ENCODE data around the gene KYAT1.
A peak's percentile ranks its signal among the peaks of the same experiment; 100 is the strongest.

KYAT1 gene

GRCh38 chr9:128916204-128916603, 34.5 kb upstream of the KYAT1 start:
- H2BK120ac ChIP-seq (ENCODE audit: low read depth, low read length): no peak overlapping the region
- peaks cover 11 to 22% of the 10 kb centered on the region in 2 donors for H3K4me1 ChIP-seq (ENCODE audit: control insufficient read depth in 2 of 2, insufficient read depth in 1 of 2, low read depth in 1 of 2, low read length in 2 of 2)
- H3K23ac ChIP-seq (ENCODE audit: low read depth, low read length, poor library complexity): peak overlapping the region; percentile 44
- peaks cover 28 to 68% of the 10 kb centered on the region in 2 donors for H3K36me3 ChIP-seq (replicated peaks in 1 of 2; ENCODE audit: control insufficient read depth in 2 of 2, insufficient read depth in 2 of 2, low read length in 2 of 2)
- peak overlapping the region; percentile 35 for H2AK5ac ChIP-seq (ENCODE audit: low read depth, low read length)
- DNase-seq (ENCODE audit: low spot score): no peak
- H3K27me3 ChIP-seq (ENCODE audit: control insufficient read depth in 3 of 3, insufficient read depth in 3 of 3, low read depth in 1 of 3, low read length in 3 of 3): no peaks in the 10 kb centered on the region
- WGBS, 2 donors (ENCODE audit: extremely low coverage in 2 of 2, insufficient read length in 2 of 2, insufficient replicate concordance in 1 of 2): no CpG with 5 or more reads among the region's 18 CpGs
- H4K8ac ChIP-seq (ENCODE audit: low read depth, low read length): peak overlapping the region; percentile 23
- H3K18ac ChIP-seq (ENCODE audit: low read length): no peak overlapping the region
- no peak overlapping the region for H3K27ac ChIP-seq (replicated peaks; ENCODE audit: low read length)
- peak overlapping the region in 1 of 2 donors; percentile 22 for H3K4me3 ChIP-seq (ENCODE audit: low read length in 2 of 2)
- H4K91ac ChIP-seq (ENCODE audit: low read depth, low read length, poor library complexity): no peak overlapping the region
- H3K9ac ChIP-seq (ENCODE audit: low read depth, low read length, poor library complexity): no peak overlapping the region
- peaks cover 13% of the 10 kb centered on the region for H3K79me1 ChIP-seq (ENCODE audit: low read depth, low read length)
- H3K9me3 ChIP-seq (replicated peaks in 1 of 2; ENCODE audit: control insufficient read depth in 2 of 2, insufficient read depth in 1 of 2, low read depth in 1 of 2, low read length in 2 of 2): peaks cover 0 to 2% of the 10 kb centered on the region in 2 donors
- peak overlapping the region; percentile 75 for H2BK5ac ChIP-seq (ENCODE audit: low read length)
- no peak overlapping the region for H2AFZ ChIP-seq (ENCODE audit: low read length)
- no peak overlapping the region for H3K4me2 ChIP-seq (ENCODE audit: insufficient read depth, low read length, poor library complexity, severe bottlenecking)
- no peak overlapping the region for H3K4ac ChIP-seq (ENCODE audit: low read length)
- H3K14ac ChIP-seq (ENCODE audit: low read length): no peak overlapping the region
- no peak overlapping the region for H2BK12ac ChIP-seq (ENCODE audit: low read length)
- H2BK15ac ChIP-seq (ENCODE audit: low read length): no peak overlapping the region

GRCh38 chr9:128913995-128914772, 32.4 kb upstream of the KYAT1 start:
- H2BK12ac ChIP-seq (ENCODE audit: low read length): no peak overlapping the region
- H3K27me3 ChIP-seq (ENCODE audit: control insufficient read depth in 3 of 3, insufficient read depth in 3 of 3, low read depth in 1 of 3, low read length in 3 of 3): no peaks in the 10 kb centered on the region
- H3K9ac ChIP-seq (ENCODE audit: low read depth, low read length, poor library complexity): no peak overlapping the region
- H2BK15ac ChIP-seq (ENCODE audit: low read length): no peak overlapping the region
- H3K36me3 ChIP-seq (replicated peaks in 1 of 2; ENCODE audit: control insufficient read depth in 2 of 2, insufficient read depth in 2 of 2, low read length in 2 of 2): peaks cover 34 to 85% of the 10 kb centered on the region in 2 donors
- no peak overlapping the region for H4K8ac ChIP-seq (ENCODE audit: low read depth, low read length)
- H3K14ac ChIP-seq (ENCODE audit: low read length): no peak overlapping the region
- no peak overlapping the region for H3K4ac ChIP-seq (ENCODE audit: low read length)
- H3K4me2 ChIP-seq (ENCODE audit: insufficient read depth, low read length, poor library complexity, severe bottlenecking): no peak overlapping the region
- no peak overlapping the region for H4K91ac ChIP-seq (ENCODE audit: low read depth, low read length, poor library complexity)
- no peak overlapping the region for H2BK5ac ChIP-seq (ENCODE audit: low read length)
- H2AFZ ChIP-seq (ENCODE audit: low read length): no peak overlapping the region
- H3K4me3 ChIP-seq (ENCODE audit: low read length in 2 of 2): no peak overlapping the region
- no peak overlapping the region for H3K18ac ChIP-seq (ENCODE audit: low read length)
- no peak overlapping the region for H2BK120ac ChIP-seq (ENCODE audit: low read depth, low read length)
- peaks cover 11 to 22% of the 10 kb centered on the region in 2 donors for H3K4me1 ChIP-seq (ENCODE audit: control insufficient read depth in 2 of 2, insufficient read depth in 1 of 2, low read depth in 1 of 2, low read length in 2 of 2)
- DNase-seq (ENCODE audit: low spot score): no peak
- WGBS, 2 donors (ENCODE audit: extremely low coverage in 2 of 2, insufficient read length in 2 of 2, insufficient replicate concordance in 1 of 2): no CpG with 5 or more reads among the region's 23 CpGs
- no peak overlapping the region for H3K23ac ChIP-seq (ENCODE audit: low read depth, low read length, poor library complexity)
- no peak overlapping the region for H3K27ac ChIP-seq (replicated peaks; ENCODE audit: low read length)
- H3K9me3 ChIP-seq (replicated peaks in 1 of 2; ENCODE audit: control insufficient read depth in 2 of 2, insufficient read depth in 1 of 2, low read depth in 1 of 2, low read length in 2 of 2): no peaks in the 10 kb centered on the region
- no peak overlapping the region for H2AK5ac ChIP-seq (ENCODE audit: low read depth, low read length)
- H3K79me1 ChIP-seq (ENCODE audit: low read depth, low read length): peaks cover 10% of the 10 kb centered on the region

- H2AK5ac ChIP-seq (ENCODE audit: low read depth, low read length): peak overlapping the region; percentile 81
- H3K9me3 ChIP-seq (replicated peaks in 1 of 2; ENCODE audit: control insufficient read depth in 2 of 2, insufficient read depth in 1 of 2, low read depth in 1 of 2, low read length in 2 of 2): peaks cover 0 to 3% of the 10 kb centered on the region in 2 donors
- peak overlapping the region; percentile 93 for H2BK15ac ChIP-seq (ENCODE audit: low read length)
- no CpG with 5 or more reads among the region's 15 CpGs for WGBS, 2 donors (ENCODE audit: extremely low coverage in 2 of 2, insufficient read length in 2 of 2, insufficient replicate concordance in 1 of 2)
- no peak overlapping the region for H2BK120ac ChIP-seq (ENCODE audit: low read depth, low read length)
- no peak overlapping the region for H4K8ac ChIP-seq (ENCODE audit: low read depth, low read length)
- H3K23ac ChIP-seq (ENCODE audit: low read depth, low read length, poor library complexity): peak overlapping the region; percentile 67
- H3K18ac ChIP-seq (ENCODE audit: low read length): peak overlapping the region; percentile 80
- no peak overlapping the region for H3K4me2 ChIP-seq (ENCODE audit: insufficient read depth, low read length, poor library complexity, severe bottlenecking)
- H4K91ac ChIP-seq (ENCODE audit: low read depth, low read length, poor library complexity): no peak overlapping the region
- H2BK12ac ChIP-seq (ENCODE audit: low read length): peak overlapping the region; percentile 64
- H3K14ac ChIP-seq (ENCODE audit: low read length): peak overlapping the region; percentile 47
- H3K27me3 ChIP-seq (ENCODE audit: control insufficient read depth in 3 of 3, insufficient read depth in 3 of 3, low read depth in 1 of 3, low read length in 3 of 3): no peaks in the 10 kb centered on the region
- H3K27ac ChIP-seq (replicated peaks; ENCODE audit: low read length): peak overlapping the region; percentile 41
- DNase-seq (ENCODE audit: low spot score): no peak
- H3K4me3 ChIP-seq (ENCODE audit: low read length in 2 of 2): no peak overlapping the region
- H3K4me1 ChIP-seq (ENCODE audit: control insufficient read depth in 2 of 2, insufficient read depth in 1 of 2, low read depth in 1 of 2, low read length in 2 of 2): peaks cover 11 to 22% of the 10 kb centered on the region in 2 donors
- H3K9ac ChIP-seq (ENCODE audit: low read depth, low read length, poor library complexity): no peak overlapping the region
- H2BK5ac ChIP-seq (ENCODE audit: low read length): peak overlapping the region; percentile 84
- no peak overlapping the region for H2AFZ ChIP-seq (ENCODE audit: low read length)
- H3K4ac ChIP-seq (ENCODE audit: low read length): no peak overlapping the region
- peaks cover 43 to 89% of the 10 kb centered on the region in 2 donors for H3K36me3 ChIP-seq (replicated peaks in 1 of 2; ENCODE audit: control insufficient read depth in 2 of 2, insufficient read depth in 2 of 2, low read length in 2 of 2)
- peaks cover 10% of the 10 kb centered on the region for H3K79me1 ChIP-seq (ENCODE audit: low read depth, low read length)
These were observed 31.5 kb upstream of the KYAT1 start for GRCh38 chr9:128913048-128913900.
